SHP77 (cell line): ENCODE measurements around the gene BLTP2.
"Not testable (repeated sequence)": the region's sequence is repeated elsewhere in the genome, so short reads cannot be mapped to it uniquely, and the experiment has no call there.

Experiments used
- DNase-seq, 2 experiments: peaks; one replicate each; lab custom pipeline; 2025; lab: John Stamatoyannopoulos, UW

The BLTP2 gene

GRCh38 chr17:28644787-28645575, at the start of gene BLTP2:
TSS of gene BLTP2 (minus strand) at chr17:28645158. CDS start at chr17:28645056, 102 bp downstream.
- DNase-seq = peak; percentile 91 to 96

GRCh38 chr17:28693869-28694268, 48.9 kb upstream of the BLTP2 start:
- DNase-seq = no peak

GRCh38 chr17:28689011-28689410, 44.1 kb upstream of the BLTP2 start:
- no peak for DNase-seq

GRCh38 chr17:28688481-28688880, 43.5 kb upstream of the BLTP2 start:
- DNase-seq = no peak

DNA sequence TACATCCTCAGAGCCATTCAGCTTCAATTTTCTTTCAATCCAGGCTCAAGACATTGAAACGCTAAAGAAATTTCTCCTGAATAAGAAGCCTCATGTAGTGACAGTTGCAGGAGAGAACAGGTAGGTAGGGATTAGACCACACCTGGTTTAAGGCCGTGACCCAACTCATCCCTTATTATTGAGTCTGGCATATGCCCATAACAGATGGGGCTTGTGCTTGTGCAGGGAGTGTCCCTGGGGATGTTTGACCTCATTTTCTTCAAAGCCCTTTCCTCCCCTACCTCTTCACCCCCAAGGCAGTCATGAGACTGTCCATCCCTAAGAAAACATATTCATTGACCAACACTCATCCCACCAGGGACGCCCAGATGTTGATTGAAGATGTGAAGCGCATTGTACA, 41.3 kb upstream of the BLTP2 start:
- no peak for DNase-seq

DNA sequence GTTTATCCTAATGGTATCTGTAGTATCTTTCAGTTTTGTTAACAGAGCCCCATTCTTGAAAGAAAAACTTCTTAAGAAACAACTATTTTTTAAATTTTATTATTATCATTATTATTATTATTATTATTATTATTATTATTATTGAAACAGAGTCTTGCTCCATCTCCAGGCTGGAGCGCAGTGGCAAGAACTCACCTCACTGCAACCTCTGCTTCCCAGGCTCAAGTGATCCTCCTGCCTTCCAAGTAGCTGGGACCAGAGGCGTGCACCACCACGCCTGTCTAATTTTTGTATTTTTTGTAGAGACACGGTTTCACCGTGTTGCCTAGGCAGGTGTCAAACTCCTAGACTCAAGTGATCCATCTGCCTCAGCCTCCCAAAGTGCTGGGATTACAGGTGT, 40.4 kb upstream of the BLTP2 start:
- no peak for DNase-seq

- DNase-seq = no peak
Measured at GRCh38 chr17:28684963-28685362, 40.0 kb upstream of the BLTP2 start.

DNA sequence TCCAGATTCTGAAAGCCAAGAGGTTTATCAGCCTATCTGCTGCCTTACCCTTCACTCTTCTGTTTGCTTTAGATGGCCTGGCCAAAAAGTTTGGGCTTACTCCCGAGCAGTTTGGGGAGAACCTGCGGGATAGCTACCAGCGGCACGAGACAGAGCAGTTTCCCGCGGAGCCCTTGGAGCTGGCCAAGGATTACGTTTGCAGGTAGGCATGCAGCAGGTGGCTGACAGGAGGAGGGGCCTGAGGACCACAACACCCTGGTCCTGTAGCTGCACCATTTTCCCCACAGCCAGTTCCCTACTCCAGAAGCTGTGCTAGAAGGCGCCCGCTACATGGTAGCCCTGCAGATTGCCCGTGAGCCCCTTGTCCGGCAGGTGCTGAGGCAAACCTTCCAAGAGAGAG, 37.7 kb upstream of the BLTP2 start:
- no peak for DNase-seq

DNA sequence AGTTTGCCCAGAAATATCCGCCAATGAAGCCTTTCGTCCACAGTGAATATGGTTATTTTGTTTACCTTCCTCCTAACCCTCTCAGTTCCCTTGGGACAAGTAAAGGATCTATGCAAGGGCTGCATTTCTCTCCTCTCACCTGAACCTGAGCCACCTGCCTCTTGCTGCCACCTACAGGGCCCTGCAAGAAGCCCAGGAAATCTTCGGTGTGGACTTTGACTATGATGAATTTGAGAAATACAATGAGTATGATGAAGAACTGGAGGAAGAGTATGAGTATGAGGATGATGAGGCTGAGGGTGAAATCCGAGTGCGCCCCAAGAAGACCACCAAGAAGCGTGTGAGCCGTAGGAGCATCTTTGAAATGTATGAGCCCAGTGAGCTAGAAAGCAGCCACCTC, 31.0 kb upstream of the BLTP2 start:
- DNase-seq = no peak

DNA sequence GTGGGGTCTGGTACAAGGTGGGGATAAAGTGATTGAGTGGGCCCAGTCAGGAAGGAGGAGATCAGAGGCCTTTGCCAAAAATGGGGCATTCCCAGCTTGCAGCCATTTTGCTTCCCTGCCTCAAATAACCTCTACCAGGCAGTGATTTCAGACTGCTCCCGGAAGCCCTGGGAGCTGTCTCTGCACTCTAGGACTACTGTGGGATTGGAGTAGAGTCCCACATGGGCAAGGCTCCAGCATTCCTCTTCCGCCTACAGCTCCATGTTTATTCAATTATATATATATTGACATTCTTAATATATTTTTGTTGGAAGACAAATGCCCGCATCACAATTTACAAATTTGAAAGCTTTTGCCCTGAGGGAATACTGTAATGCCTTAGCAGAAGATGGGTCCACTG, 30.5 kb upstream of the BLTP2 start:
- DNase-seq = no peak

DNA sequence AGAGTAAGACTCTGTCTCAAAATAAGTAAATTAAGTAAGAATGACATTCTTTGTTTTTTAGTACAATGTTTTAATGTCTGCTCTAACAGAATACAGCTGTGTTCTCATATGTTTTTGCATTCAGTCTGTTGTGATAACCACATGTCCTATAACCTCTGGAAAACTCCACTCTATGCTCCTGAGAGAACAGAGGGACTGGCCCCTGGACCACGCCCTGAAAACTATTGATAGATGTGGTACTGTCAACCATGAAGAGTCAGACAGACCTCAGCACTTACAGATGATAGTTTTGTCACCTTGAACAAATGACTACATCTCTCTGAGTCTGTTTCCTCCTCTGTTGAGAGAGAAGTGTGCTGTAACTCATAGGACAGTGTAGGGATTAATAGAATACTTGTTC, 25.0 kb upstream of the BLTP2 start:
- DNase-seq = no peak

DNA sequence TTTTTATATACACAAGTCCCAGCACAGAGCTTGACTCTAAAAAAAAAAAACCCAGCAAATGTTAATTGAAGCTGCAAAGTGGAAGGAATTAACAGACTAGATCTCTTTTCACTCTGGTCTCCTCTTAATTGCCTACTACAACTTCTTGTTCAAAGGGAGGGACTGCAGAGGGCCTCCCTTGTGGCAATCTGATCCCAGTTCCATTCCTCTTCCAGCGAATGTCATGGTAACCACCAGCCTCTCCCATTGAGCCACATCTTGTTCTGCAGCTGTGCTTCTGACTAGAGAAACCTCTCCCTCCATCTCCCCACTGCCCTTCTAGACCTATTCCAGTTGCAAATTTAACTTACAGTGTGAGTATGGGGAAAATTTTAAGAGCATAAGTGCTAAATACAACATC, 22.9 kb upstream of the BLTP2 start:
- DNase-seq = no peak

GRCh38 chr17:28665994-28666393, 21.0 kb upstream of the BLTP2 start:
- DNase-seq = no peak

GRCh38 chr17:28663723-28664122, 18.8 kb upstream of the BLTP2 start:
- DNase-seq = no peak

- DNase-seq = no peak
Measured at GRCh38 chr17:28662527-28662829, 17.5 kb upstream of the BLTP2 start.

DNA sequence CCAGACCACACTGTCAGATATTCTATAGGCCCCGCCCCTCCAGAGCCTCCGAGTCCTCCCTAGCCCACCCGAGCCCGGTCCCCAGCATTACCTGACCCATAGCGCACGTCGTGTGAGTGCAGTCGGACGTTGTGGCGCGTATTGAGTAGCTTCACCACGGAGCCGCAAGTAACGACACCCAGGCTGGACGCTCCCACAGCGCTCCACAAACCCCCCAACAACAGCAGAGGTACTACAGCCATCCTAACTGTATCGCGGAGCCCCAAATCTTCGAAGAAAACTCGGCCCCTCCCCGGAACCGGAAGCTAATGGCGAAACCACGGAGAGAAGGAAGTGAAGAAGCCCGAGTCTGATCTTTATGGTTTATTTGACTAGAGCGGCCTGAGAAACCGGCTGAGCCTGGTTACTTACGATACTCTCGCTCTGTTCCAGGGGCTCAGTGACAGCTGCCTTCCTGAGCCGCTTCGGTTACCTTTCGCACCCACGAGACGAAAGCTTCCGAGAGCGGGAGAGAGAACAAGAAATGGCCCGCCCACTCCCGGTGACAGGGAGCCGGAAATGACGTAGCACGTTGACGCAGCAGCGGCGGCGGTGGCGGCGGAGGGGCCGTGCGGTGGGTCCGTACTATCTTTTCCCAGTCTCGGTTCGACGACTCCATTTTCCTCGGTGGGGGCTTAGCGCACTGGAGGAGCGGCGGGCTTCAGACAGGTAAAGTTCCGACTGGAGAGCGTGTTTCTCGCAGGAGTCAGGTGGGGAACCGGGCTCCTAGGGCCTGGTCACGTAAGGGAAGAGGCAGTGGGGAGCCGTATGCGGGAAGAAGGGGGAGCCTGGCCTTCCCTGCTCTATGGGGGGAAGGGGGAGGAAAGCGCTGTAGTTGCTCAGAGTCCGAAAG, 16.9 kb upstream of the BLTP2 start, which contains the start of the genes SDF2 and SUPT6H:
SDF2 (minus strand) TSS at position 272 of the 892 bp plus-strand sequence; CDS start at position 242, 30 bp downstream.
SUPT6H (plus strand) TSS at position 571 of the 892 bp plus-strand sequence. CDS start 11,197 bp downstream, outside the sequence.
- peak; percentile 80 to 85 for DNase-seq

GRCh38 chr17:28659497-28659881, 14.5 kb upstream of the BLTP2 start:
- not testable (repeated sequence) for DNase-seq

DNA sequence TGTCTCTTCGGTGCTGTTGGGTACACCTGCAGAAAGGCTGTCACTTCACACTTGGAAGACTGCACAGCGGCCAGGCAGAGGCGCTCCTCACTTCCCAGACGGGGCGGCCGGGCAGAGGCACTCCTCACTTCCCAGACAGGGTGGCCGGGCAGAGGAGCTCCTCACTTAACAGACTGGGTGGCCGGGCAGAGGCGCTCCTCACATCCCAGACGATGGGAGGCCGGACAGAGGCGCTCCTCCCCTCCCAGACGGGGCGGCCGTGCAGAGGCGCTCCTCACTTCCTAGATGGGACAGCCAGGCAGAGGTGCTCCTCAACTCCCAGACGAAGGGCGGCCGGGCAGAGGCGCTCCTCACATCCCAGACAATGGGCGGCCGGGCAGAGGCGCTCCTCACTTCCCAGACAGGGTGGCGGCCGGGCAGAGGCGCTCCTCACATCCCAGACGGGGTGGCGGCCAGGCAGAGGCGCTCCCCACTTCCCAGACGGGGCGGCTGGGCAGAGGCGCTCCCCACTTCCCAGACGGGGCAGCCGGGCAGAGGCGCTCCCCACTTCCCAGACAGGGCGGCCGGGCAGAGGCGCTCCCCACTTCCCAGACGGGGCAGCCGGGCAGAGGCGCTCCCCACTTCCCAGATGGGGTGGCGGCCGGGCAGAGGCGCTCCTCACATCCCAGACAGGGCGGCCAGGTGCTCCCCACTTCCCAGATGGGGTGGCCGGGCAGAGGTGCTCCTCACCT, 14.0 kb upstream of the BLTP2 start:
- not testable (repeated sequence) for DNase-seq

- not testable (repeated sequence) for DNase-seq
Measured at GRCh38 chr17:28658342-28658741, 13.4 kb upstream of the BLTP2 start.

GRCh38 chr17:28657756-28658155, 12.8 kb upstream of the BLTP2 start:
- DNase-seq = no peak

DNA sequence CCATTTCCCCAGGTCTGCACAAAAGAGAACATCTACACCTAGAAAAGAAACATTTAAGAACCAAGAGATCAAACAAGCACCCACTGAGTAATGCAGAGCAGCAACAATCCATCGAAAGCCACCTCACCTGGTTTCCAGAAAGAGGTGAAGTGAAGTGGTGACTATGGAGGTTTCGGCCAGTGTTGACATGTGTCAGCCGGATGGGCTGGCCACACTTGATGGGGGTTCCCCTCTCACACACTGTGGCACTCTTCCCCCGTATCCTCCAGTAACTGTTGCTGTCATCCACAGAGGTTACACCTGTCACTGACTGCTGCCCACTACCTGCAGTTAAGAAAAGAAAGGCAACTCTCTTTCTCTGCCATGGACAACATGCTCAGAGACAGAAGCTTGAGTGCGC, 10.2 kb upstream of the BLTP2 start:
- DNase-seq = no peak

- no peak for DNase-seq
Measured at GRCh38 chr17:28648698-28649097, 3.7 kb upstream of the BLTP2 start.
